Astrocyte (in vitro differentiated cells and primary cell): ENCODE data around the gene PCDHB8. TPM values are rescaled to one million over a fixed set of nuclear protein-coding genes. Genes with fewer than 3 reads are reported as not detected.
"Not testable (repeated sequence)": the region's sequence is repeated elsewhere in the genome, so short reads cannot be mapped to it uniquely, and the experiment has no call there.

Experiments used
- DNase-seq: peaks from one replicate; pipeline ENCODE4 v3.0.0-alpha.2; 2010; ENCODE audit warnings: low read depth
- FAIRE-seq: peaks from 2 replicates; lab custom pipeline; 2011; peaks lifted over from hg19 to GRCh38; lab: Jason Lieb, UNC
- H2AFZ ChIP-seq: 2 replicates; pipeline ENCODE4 v1.6.0; 2012; ENCODE audit warnings: low read depth, low read length, inconsistent platforms
- H3K27ac ChIP-seq: 2 replicates; pipeline ENCODE4 v1.5.1; 2011; ENCODE audit warnings: low read depth, low read length, inconsistent platforms
- H3K27me3 ChIP-seq: 2 replicates; pipeline ENCODE4 v1.6.0; 2011; ENCODE audit warnings: low read length, inconsistent platforms; ENCODE audit not compliant: insufficient read depth
- H3K36me3 ChIP-seq: 2 replicates; pipeline ENCODE4 v1.5.1; 2011; ENCODE audit warnings: low read length, inconsistent platforms; ENCODE audit not compliant: insufficient read depth
- H3K4me1 ChIP-seq: 2 replicates; pipeline ENCODE4 v1.5.1; 2011; ENCODE audit warnings: low read length, inconsistent platforms; ENCODE audit not compliant: insufficient read depth
- H3K4me2 ChIP-seq: 2 replicates; pipeline ENCODE4 v1.6.0; 2012; ENCODE audit warnings: low read length, inconsistent platforms
- H3K4me3 ChIP-seq: 2 replicates; pipeline ENCODE4 v1.5.1; 2011; ENCODE audit warnings: low read depth, mild to moderate bottlenecking, low read length, inconsistent platforms; ENCODE audit not compliant: insufficient read depth
- H3K79me2 ChIP-seq: 2 replicates; pipeline ENCODE4 v1.6.0; 2012; ENCODE audit warnings: mild to moderate bottlenecking, low read length, inconsistent platforms; ENCODE audit not compliant: insufficient read depth
- H3K9ac ChIP-seq: 2 replicates; pipeline ENCODE4 v1.6.0; 2012; ENCODE audit warnings: mild to moderate bottlenecking, low read length, inconsistent platforms
- H3K9me3 ChIP-seq: 2 replicates; pipeline ENCODE4 v1.5.1; 2012; ENCODE audit warnings: low read depth, mild to moderate bottlenecking, low read length, inconsistent platforms; ENCODE audit not compliant: insufficient read depth
- H4K20me1 ChIP-seq: 2 replicates; pipeline ENCODE4 v1.6.0; 2012; ENCODE audit warnings: low read length, inconsistent platforms; ENCODE audit not compliant: insufficient read depth
- H3K27ac Mint-ChIP-seq: one replicate; pipeline ENCODE4 v1.8.0; 2021; ENCODE audit warnings: mild to moderate bottlenecking, mixed read lengths; ENCODE audit not compliant: unreplicated experiment
- H3K27me3 Mint-ChIP-seq: one replicate; pipeline ENCODE4 v1.8.0; 2021; ENCODE audit warnings: low read depth, mixed read lengths; ENCODE audit not compliant: unreplicated experiment
- H3K36me3 Mint-ChIP-seq: one replicate; pipeline ENCODE4 v1.8.0; 2021; ENCODE audit warnings: low read depth, mixed read lengths; ENCODE audit not compliant: unreplicated experiment
- H3K4me1 Mint-ChIP-seq: one replicate; pipeline ENCODE4 v1.8.0; 2021; ENCODE audit warnings: low read depth, mixed read lengths; ENCODE audit not compliant: unreplicated experiment
- H3K4me3 Mint-ChIP-seq: one replicate; pipeline ENCODE4 v1.8.0; 2021; ENCODE audit warnings: mild to moderate bottlenecking, moderate library complexity, mixed read lengths; ENCODE audit not compliant: unreplicated experiment
- H3K9me3 Mint-ChIP-seq: one replicate; pipeline ENCODE4 v1.8.0; 2021; ENCODE audit warnings: mild to moderate bottlenecking, mixed read lengths; ENCODE audit not compliant: unreplicated experiment
- CTCF ChIP-seq: IDR thresholded peaks from 2 replicates; pipeline ENCODE4 v1.5.1; 2011; ENCODE audit warnings: low read depth, mild to moderate bottlenecking, inconsistent platforms, low read length, moderate library complexity; ENCODE audit not compliant: insufficient read depth
- EZH2 ChIP-seq: IDR thresholded peaks from 2 replicates; pipeline ENCODE4 v1.6.1; 2012; ENCODE audit warnings: mild to moderate bottlenecking, low read length, inconsistent platforms; ENCODE audit not compliant: insufficient read depth
- total RNA-seq: library from RNA; stranded (reverse); gene quantifications from 2 replicates; pipeline ENCODE4 v1.2.1, GENCODE V29; 2021

Gene PCDHB8
- total RNA-seq, 1 donor from 2014 or later: 4.9 TPM

- not testable (repeated sequence) for H4K20me1 ChIP-seq, FAIRE-seq
Measured at GRCh38 chr5:141215504-141215903, 37.9 kb downstream of the PCDHB8 start.

GRCh38 chr5:141216035-141216434, 38.4 kb downstream of the PCDHB8 start:
- H3K4me2 ChIP-seq, H3K27ac Mint-ChIP-seq, H3K4me3 Mint-ChIP-seq, H3K4me1 Mint-ChIP-seq, H3K27me3 ChIP-seq, FAIRE-seq, H3K79me2 ChIP-seq, H3K27ac ChIP-seq, DNase-seq, H4K20me1 ChIP-seq, H3K27me3 Mint-ChIP-seq, H2AFZ ChIP-seq, H3K9me3 ChIP-seq, H3K4me3 ChIP-seq, H3K9ac ChIP-seq, H3K36me3 ChIP-seq, H3K4me1 ChIP-seq: not testable (repeated sequence)
- Mint-ChIP-seq H3K9me3 (peaks cover 30% of the 10 kb centered on the region), H3K36me3 (peaks cover 15% of the 10 kb centered on the region)

More at GRCh38 chr5:141215504-141215903, 37.9 kb downstream of the PCDHB8 start:
- H3K4me1 Mint-ChIP-seq, H3K36me3 ChIP-seq, H3K27ac Mint-ChIP-seq, H3K4me1 ChIP-seq, H3K27me3 Mint-ChIP-seq, H3K9ac ChIP-seq, H3K79me2 ChIP-seq, H3K4me2 ChIP-seq, H3K27me3 ChIP-seq, H3K27ac ChIP-seq, DNase-seq, H3K9me3 ChIP-seq, H3K4me3 ChIP-seq, H2AFZ ChIP-seq, H3K4me3 Mint-ChIP-seq: not testable (repeated sequence)
- Mint-ChIP-seq H3K9me3 (peaks cover 32% of the 10 kb centered on the region), H3K36me3 (peaks cover 15% of the 10 kb centered on the region)

GRCh38 chr5:141223112-141223783, 45.7 kb downstream of the PCDHB8 start, which contains the start of gene PCDHB14:
Gene PCDHB14, plus strand, starts transcription at chr5:141223343. Its CDS starts 163 bp downstream, at chr5:141223506.
- H3K9ac ChIP-seq: no peak within 1 kb of the TSS
- FAIRE-seq (no peak), DNase-seq (peak; percentile 7)
- Mint-ChIP-seq H3K36me3 (peaks cover 8% of the 10 kb centered on the region), H3K27ac (no peak within 1 kb of the TSS), H3K9me3 (peaks cover 18% of the 10 kb centered on the region), H3K4me3 (peak within 1 kb of the TSS; percentile 76), H3K27me3 (no peaks in the 10 kb centered on the region), H3K4me1 (no peaks in the 10 kb centered on the region)
- no peaks in the 10 kb centered on the region for H3K27me3 ChIP-seq
- TF ChIP-seq EZH2 (no peak), CTCF (no peak)
- no peaks in the 10 kb centered on the region for H3K79me2 ChIP-seq
- H3K9me3 ChIP-seq: peaks cover 19% of the 10 kb centered on the region
- no peak within 1 kb of the TSS for H3K27ac ChIP-seq
- H4K20me1 ChIP-seq: no peaks in the 10 kb centered on the region
- no peaks in the 10 kb centered on the region for H3K4me1 ChIP-seq
- H2AFZ ChIP-seq: no peak within 1 kb of the TSS
- peak within 1 kb of the TSS; percentile 29 for H3K4me2 ChIP-seq
- no peaks in the 10 kb centered on the region for H3K36me3 ChIP-seq
- H3K4me3 ChIP-seq: no peak within 1 kb of the TSS

- not testable (repeated sequence) for DNase-seq, H4K20me1 ChIP-seq, H3K4me3 ChIP-seq, H3K4me1 Mint-ChIP-seq, H3K79me2 ChIP-seq, H3K4me2 ChIP-seq, H3K27me3 ChIP-seq, H3K36me3 Mint-ChIP-seq, FAIRE-seq, H3K27ac ChIP-seq, H3K36me3 ChIP-seq, H3K9ac ChIP-seq, H3K27me3 Mint-ChIP-seq, H3K4me3 Mint-ChIP-seq, H3K27ac Mint-ChIP-seq, H3K4me1 ChIP-seq, H2AFZ ChIP-seq
- H3K9me3 Mint-ChIP-seq: peaks cover 12% of the 10 kb centered on the region
- H3K9me3 ChIP-seq: peaks cover 19% of the 10 kb centered on the region
Measured at GRCh38 chr5:141224844-141225243, 47.3 kb downstream of the PCDHB8 start.

GRCh38 chr5:141225421-141225820, 47.8 kb downstream of the PCDHB8 start:
- not testable (repeated sequence) for FAIRE-seq, H3K79me2 ChIP-seq, H3K4me3 ChIP-seq

More at GRCh38 chr5:141225421-141225820, 47.8 kb downstream of the PCDHB8 start:
- not testable (repeated sequence) for H3K4me1 Mint-ChIP-seq, H3K27ac Mint-ChIP-seq, H2AFZ ChIP-seq, H3K4me2 ChIP-seq, H3K36me3 ChIP-seq, H3K27me3 ChIP-seq, H3K27me3 Mint-ChIP-seq, H3K36me3 Mint-ChIP-seq, H4K20me1 ChIP-seq, DNase-seq, H3K9ac ChIP-seq, H3K4me3 Mint-ChIP-seq, H3K27ac ChIP-seq, H3K4me1 ChIP-seq
- peaks cover 12% of the 10 kb centered on the region for H3K9me3 Mint-ChIP-seq
- H3K9me3 ChIP-seq: peaks cover 19% of the 10 kb centered on the region
